GM12878 (cell line): ENCODE data around the gene DIABLO. TPM values are rescaled to one million over a fixed set of nuclear protein-coding genes. Genes with fewer than 3 reads are reported as not detected.

ENCODE experiments used
- BCL11A ChIP-seq: IDR thresholded peaks from 2 replicates; pipeline ENCODE4 v1.6.1; 2011; ENCODE audit warnings: low read depth, low read length
- E4F1 ChIP-seq: fragments of 450-650 bp; IDR thresholded peaks from 2 replicates; pipeline ENCODE4 v1.6.1; 2018; ENCODE audit warnings: borderline replicate concordance, mild to moderate bottlenecking; ENCODE audit not compliant: partially characterized antibody
- EED ChIP-seq: sonication (generic); IDR thresholded peaks from 2 replicates; pipeline ENCODE4 v1.6.1; 2016; ENCODE audit warnings: antibody characterized with exemption, low read depth
- HCFC1 ChIP-seq: fragments of 150-350 bp; IDR thresholded peaks from 2 replicates; pipeline ENCODE4 v1.6.1; 2014; ENCODE audit warnings: low read length
- HDGF ChIP-seq: fragments of 450-650 bp; IDR thresholded peaks from 2 replicates; pipeline ENCODE4 v1.6.1; 2016; ENCODE audit warnings: antibody characterized with exemption
- IKZF2 ChIP-seq, 2 experiments: fragments of 450-650 bp; IDR thresholded peaks; 2 replicates each; pipeline ENCODE4 v1.6.1; 2017; ENCODE audit warnings: mild to moderate bottlenecking in 2 of 2, moderate library complexity in 2 of 2
- MXI1 ChIP-seq: fragments of 150-350 bp; IDR thresholded peaks from 2 replicates; pipeline ENCODE4 v1.6.1; 2011; ENCODE audit warnings: low read depth, mild to moderate bottlenecking, inconsistent platforms, low read length, improper control_type of control experiment
- POLR2A ChIP-seq: IDR thresholded peaks from 2 replicates; pipeline ENCODE4 v1.6.1; 2011; ENCODE audit warnings: low read depth, mild to moderate bottlenecking, low read length
- POLR2AphosphoS2 ChIP-seq: IDR thresholded peaks from 2 replicates; pipeline ENCODE4 v1.6.1; 2011; ENCODE audit warnings: low read depth, mild to moderate bottlenecking, low read length, improper control_type of control experiment, moderate library complexity
- RB1 ChIP-seq: fragments of 450-650 bp; formaldehyde crosslinking; IDR thresholded peaks from 2 replicates; pipeline ENCODE4 v1.6.1; 2017; ENCODE audit warnings: mild to moderate bottlenecking, borderline replicate concordance
- SIN3A ChIP-seq: IDR thresholded peaks from 2 replicates; pipeline ENCODE4 v1.6.1; 2012; ENCODE audit warnings: low read depth, low read length, improper control_type of control experiment
- TCF12 ChIP-seq: IDR thresholded peaks from 2 replicates; pipeline ENCODE4 v1.6.1; 2011; ENCODE audit warnings: low read depth, mild to moderate bottlenecking, low read length
- polyA plus RNA-seq, 11 experiments: library from polyadenylated mRNA; depleted of rRNA in 4 of 11; unstranded in 6 of 11; stranded (reverse) in 5 of 11; fragments of >200 nt; fragmentation: Nextera tagmentation in 4 of 11; fragmentation: Illumina TruSeq in 1 of 11; extraction: Ambion mirVana in 4 of 11; extraction: Trizol in 1 of 11; gene quantifications; 1 replicate in 1 of 11; 2 replicates in 10 of 11; pipeline versions ENCODE4 v1.2.1 to v1.2.3, GENCODE V29; 2011 to 2016; ENCODE audit warnings: inconsistent platforms in 2 of 11, missing spikeins in 2 of 11, low read depth in 1 of 11
- total RNA-seq, 4 experiments: library from RNA; depleted of rRNA in 3 of 4; stranded (reverse); fragments of >200 nt in 3 of 4; fragmentation: Illumina TruSeq in 1 of 4; extraction: Trizol in 1 of 4; gene quantifications; 2 replicates each; pipeline versions ENCODE4 v1.2.1 to v1.2.3, GENCODE V29; 2013 to 2021
- TF ChIP-seq, protein P1 (sequence below): fragments of 450-650 bp; conservative IDR thresholded peaks from 2 replicates; pipeline ENCODE4 v1.6.1; 2017; ENCODE audit warnings: mild to moderate bottlenecking, moderate library complexity
- TF ChIP-seq, protein P2 (sequence below): fragments of 450-650 bp; IDR thresholded peaks from 2 replicates; pipeline ENCODE4 v1.6.1; 2016; ENCODE audit warnings: mild to moderate bottlenecking, moderate library complexity, borderline replicate concordance
- TF ChIP-seq, protein P3 (sequence below): IDR thresholded peaks from 2 replicates; pipeline ENCODE4 v1.6.1; 2011; ENCODE audit warnings: borderline replicate concordance, low read depth, mild to moderate bottlenecking, moderate library complexity, low read length; ENCODE audit not compliant: insufficient read depth, poor library complexity, severe bottlenecking
- TF ChIP-seq, protein P4 (sequence below): IDR thresholded peaks from 2 replicates; pipeline ENCODE4 v1.6.1; 2012; ENCODE audit warnings: mild to moderate bottlenecking, low read depth, low read length

The DIABLO gene
- total and polyA plus RNA-seq, 10 of the 15 experiments (the other 5 are each of a cell fraction or from before 2014, with no cell fraction given): 18.3 to 69.9 (median 46.2) TPM

DNA sequence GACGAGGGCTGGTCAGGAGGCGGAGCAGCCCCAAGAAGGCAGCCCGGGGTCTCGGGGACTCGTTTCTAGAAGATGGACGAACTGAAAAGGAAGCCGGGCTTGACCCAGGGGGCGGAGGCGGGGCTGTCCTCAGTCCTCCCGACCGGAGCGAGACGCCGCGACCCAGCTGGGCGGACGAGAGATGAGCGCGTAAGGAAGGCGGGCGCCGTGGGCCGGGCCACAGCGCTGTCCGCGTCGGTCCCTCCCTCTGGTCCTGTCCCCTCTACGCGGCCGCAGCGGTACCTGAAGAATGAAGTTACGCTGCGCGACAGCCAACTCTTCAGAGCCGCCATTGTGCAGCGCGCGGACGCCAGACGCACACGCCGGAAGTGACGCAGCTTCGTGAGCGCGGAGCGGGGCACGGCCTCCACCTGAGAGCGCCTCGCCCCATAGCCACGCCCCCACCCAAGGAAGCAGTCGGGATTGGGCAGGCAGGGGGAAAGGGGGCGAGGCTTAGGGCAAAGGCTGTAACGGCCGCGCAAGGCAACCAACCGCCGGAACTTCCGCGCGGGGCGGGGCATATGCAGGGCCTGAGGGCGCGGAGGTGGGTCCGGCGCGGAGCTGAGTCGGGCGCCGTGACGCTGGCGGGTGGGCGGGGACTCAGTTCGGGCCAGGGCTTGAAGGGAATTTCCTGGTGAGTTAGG lies at the start of gene DIABLO (continued):
- TF ChIP-seq HDGF: peak; percentile 99
- TF ChIP-seq RB1: peak; percentile 88; the same call in 1 of the 2 replicates
- TF ChIP-seq SIN3A: peak; percentile 89
- TF ChIP-seq, protein P1, sequence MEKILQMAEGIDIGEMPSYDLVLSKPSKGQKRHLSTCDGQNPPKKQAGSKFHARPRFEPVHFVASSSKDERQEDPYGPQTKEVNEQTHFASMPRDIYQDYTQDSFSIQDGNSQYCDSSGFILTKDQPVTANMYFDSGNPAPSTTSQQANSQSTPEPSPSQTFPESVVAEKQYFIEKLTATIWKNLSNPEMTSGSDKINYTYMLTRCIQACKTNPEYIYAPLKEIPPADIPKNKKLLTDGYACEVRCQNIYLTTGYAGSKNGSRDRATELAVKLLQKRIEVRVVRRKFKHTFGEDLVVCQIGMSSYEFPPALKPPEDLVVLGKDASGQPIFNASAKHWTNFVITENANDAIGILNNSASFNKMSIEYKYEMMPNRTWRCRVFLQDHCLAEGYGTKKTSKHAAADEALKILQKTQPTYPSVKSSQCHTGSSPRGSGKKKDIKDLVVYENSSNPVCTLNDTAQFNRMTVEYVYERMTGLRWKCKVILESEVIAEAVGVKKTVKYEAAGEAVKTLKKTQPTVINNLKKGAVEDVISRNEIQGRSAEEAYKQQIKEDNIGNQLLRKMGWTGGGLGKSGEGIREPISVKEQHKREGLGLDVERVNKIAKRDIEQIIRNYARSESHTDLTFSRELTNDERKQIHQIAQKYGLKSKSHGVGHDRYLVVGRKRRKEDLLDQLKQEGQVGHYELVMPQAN: peak; percentile 89
- peak; percentile 97 for TF ChIP-seq POLR2AphosphoS2
- no peak for TF ChIP-seq EED
- TF ChIP-seq, protein P2, sequence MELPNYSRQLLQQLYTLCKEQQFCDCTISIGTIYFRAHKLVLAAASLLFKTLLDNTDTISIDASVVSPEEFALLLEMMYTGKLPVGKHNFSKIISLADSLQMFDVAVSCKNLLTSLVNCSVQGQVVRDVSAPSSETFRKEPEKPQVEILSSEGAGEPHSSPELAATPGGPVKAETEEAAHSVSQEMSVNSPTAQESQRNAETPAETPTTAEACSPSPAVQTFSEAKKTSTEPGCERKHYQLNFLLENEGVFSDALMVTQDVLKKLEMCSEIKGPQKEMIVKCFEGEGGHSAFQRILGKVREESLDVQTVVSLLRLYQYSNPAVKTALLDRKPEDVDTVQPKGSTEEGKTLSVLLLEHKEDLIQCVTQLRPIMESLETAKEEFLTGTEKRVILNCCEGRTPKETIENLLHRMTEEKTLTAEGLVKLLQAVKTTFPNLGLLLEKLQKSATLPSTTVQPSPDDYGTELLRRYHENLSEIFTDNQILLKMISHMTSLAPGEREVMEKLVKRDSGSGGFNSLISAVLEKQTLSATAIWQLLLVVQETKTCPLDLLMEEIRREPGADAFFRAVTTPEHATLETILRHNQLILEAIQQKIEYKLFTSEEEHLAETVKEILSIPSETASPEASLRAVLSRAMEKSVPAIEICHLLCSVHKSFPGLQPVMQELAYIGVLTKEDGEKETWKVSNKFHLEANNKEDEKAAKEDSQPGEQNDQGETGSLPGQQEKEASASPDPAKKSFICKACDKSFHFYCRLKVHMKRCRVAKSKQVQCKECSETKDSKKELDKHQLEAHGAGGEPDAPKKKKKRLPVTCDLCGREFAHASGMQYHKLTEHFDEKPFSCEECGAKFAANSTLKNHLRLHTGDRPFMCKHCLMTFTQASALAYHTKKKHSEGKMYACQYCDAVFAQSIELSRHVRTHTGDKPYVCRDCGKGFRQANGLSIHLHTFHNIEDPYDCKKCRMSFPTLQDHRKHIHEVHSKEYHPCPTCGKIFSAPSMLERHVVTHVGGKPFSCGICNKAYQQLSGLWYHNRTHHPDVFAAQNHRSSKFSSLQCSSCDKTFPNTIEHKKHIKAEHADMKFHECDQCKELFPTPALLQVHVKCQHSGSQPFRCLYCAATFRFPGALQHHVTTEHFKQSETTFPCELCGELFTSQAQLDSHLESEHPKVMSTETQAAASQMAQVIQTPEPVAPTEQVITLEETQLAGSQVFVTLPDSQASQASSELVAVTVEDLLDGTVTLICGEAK: peak; percentile 84
- TF ChIP-seq, protein P3, sequence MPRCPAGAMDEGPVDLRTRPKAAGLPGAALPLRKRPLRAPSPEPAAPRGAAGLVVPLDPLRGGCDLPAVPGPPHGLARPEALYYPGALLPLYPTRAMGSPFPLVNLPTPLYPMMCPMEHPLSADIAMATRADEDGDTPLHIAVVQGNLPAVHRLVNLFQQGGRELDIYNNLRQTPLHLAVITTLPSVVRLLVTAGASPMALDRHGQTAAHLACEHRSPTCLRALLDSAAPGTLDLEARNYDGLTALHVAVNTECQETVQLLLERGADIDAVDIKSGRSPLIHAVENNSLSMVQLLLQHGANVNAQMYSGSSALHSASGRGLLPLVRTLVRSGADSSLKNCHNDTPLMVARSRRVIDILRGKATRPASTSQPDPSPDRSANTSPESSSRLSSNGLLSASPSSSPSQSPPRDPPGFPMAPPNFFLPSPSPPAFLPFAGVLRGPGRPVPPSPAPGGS: peak; percentile 55
- peak; percentile 22 for TF ChIP-seq E4F1
- TF ChIP-seq POLR2A: peak; percentile 99
- TF ChIP-seq, protein P4, sequence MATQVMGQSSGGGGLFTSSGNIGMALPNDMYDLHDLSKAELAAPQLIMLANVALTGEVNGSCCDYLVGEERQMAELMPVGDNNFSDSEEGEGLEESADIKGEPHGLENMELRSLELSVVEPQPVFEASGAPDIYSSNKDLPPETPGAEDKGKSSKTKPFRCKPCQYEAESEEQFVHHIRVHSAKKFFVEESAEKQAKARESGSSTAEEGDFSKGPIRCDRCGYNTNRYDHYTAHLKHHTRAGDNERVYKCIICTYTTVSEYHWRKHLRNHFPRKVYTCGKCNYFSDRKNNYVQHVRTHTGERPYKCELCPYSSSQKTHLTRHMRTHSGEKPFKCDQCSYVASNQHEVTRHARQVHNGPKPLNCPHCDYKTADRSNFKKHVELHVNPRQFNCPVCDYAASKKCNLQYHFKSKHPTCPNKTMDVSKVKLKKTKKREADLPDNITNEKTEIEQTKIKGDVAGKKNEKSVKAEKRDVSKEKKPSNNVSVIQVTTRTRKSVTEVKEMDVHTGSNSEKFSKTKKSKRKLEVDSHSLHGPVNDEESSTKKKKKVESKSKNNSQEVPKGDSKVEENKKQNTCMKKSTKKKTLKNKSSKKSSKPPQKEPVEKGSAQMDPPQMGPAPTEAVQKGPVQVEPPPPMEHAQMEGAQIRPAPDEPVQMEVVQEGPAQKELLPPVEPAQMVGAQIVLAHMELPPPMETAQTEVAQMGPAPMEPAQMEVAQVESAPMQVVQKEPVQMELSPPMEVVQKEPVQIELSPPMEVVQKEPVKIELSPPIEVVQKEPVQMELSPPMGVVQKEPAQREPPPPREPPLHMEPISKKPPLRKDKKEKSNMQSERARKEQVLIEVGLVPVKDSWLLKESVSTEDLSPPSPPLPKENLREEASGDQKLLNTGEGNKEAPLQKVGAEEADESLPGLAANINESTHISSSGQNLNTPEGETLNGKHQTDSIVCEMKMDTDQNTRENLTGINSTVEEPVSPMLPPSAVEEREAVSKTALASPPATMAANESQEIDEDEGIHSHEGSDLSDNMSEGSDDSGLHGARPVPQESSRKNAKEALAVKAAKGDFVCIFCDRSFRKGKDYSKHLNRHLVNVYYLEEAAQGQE: no peak
- no peak for TF ChIP-seq BCL11A
- TF ChIP-seq IKZF2 (IDR thresholded peaks at IDR 0.05): no peak; a peak in 1 of 4 replicates
- TF ChIP-seq TCF12: no peak
- TF ChIP-seq HCFC1: peak; percentile 71
- peak; percentile 30; the same call in 1 of the 2 replicates for TF ChIP-seq MXI1
